ENCODE results near the gene SORCS2.

- no peak for TF ChIP-seq CTCF (IDR thresholded peaks at IDR 0.05)
- no peak for TF ChIP-seq POLR2A (IDR thresholded peaks at IDR 0.05)
- no peak for TF ChIP-seq POLR2AphosphoS5 (IDR thresholded peaks at IDR 0.05)
Observed at GRCh38 chr4:7740866-7741525, 548.7 kb downstream of the SORCS2 start.
